GM23338 (cell line): Measurements from ENCODE around the gene PRKAR1B. TPM values are rescaled to one million over a fixed set of nuclear protein-coding genes. Genes with fewer than 3 reads are reported as not detected.

ENCODE experiments used
- ATAC-seq: fragments of 200-7000 bp; cut with Tn5 transposase; 3 replicates; pipeline ENCODE4 v1.9.1; 2020
- DNase-seq: peaks from one replicate; pipeline ENCODE4 v3.0.0-alpha.2; 2015; ENCODE audit warnings: low spot score
- H2AFZ ChIP-seq: fragments of 200-600 bp; sonication (generic); 2 replicates; pipeline ENCODE4 v1.8.0; 2016; ENCODE audit warnings: antibody characterized with exemption, mild to moderate bottlenecking, moderate library complexity
- H3F3A ChIP-seq: fragments of 200-600 bp; sonication (generic); replicated peaks from 2 replicates; pipeline ENCODE4 v1.8.0; 2017; ENCODE audit warnings: antibody characterized with exemption, mixed run types, low read depth
- H3K27ac ChIP-seq: fragments of 200-600 bp; sonication (generic); 2 replicates; pipeline ENCODE4 v1.6.1; 2016; ENCODE audit warnings: low read depth
- H3K27me3 ChIP-seq: fragments of 200-600 bp; sonication (generic); 2 replicates; pipeline ENCODE4 v1.8.0; 2016; ENCODE audit warnings: mild to moderate bottlenecking, mixed run types, moderate library complexity; ENCODE audit not compliant: insufficient read depth
- H3K36me3 ChIP-seq: fragments of 200-600 bp; sonication (generic); 2 replicates; pipeline ENCODE4 v1.8.0; 2016; ENCODE audit warnings: mild to moderate bottlenecking; ENCODE audit not compliant: insufficient read depth
- H3K4me1 ChIP-seq: fragments of 200-600 bp; sonication (generic); 2 replicates; pipeline ENCODE4 v1.8.0; 2016; ENCODE audit warnings: mild to moderate bottlenecking, moderate library complexity; ENCODE audit not compliant: insufficient read depth
- H3K4me2 ChIP-seq: fragments of 200-600 bp; sonication (generic); 2 replicates; pipeline ENCODE4 v1.7.1; 2017; ENCODE audit warnings: mixed run types
- H3K4me3 ChIP-seq: fragments of 200-600 bp; sonication (generic); 2 replicates; pipeline ENCODE4 v1.6.1; 2016; ENCODE audit warnings: mixed run types
- H3K79me2 ChIP-seq: fragments of 200-600 bp; sonication (generic); replicated peaks from 2 replicates; pipeline ENCODE4 v1.8.0; 2017; ENCODE audit warnings: mild to moderate bottlenecking; ENCODE audit not compliant: insufficient read depth
- H3K9me2 ChIP-seq: fragments of 200-600 bp; sonication (generic); 2 replicates; pipeline ENCODE4 v1.8.0; 2017; ENCODE audit not compliant: insufficient read depth
- H4K20me1 ChIP-seq: fragments of 200-600 bp; sonication (generic); replicated peaks from 2 replicates; pipeline ENCODE4 v1.8.0; 2017; ENCODE audit warnings: mild to moderate bottlenecking; ENCODE audit not compliant: insufficient read depth
- H3K27ac Mint-ChIP-seq: 2 replicates; pipeline ENCODE4 v1.8.0; 2020; ENCODE audit warnings: inconsistent platforms, mild to moderate bottlenecking, moderate library complexity, mixed read lengths
- H3K27me3 Mint-ChIP-seq: 3 replicates; pipeline ENCODE4 v1.8.0; 2022; ENCODE audit warnings: low read depth, mild to moderate bottlenecking, moderate library complexity, mixed read lengths, inconsistent platforms; ENCODE audit not compliant: insufficient read depth, poor library complexity
- H3K36me3 Mint-ChIP-seq: 3 replicates; pipeline ENCODE4 v1.8.0; 2021; ENCODE audit warnings: low read depth, mild to moderate bottlenecking, inconsistent platforms, moderate library complexity, mixed read lengths
- H3K4me1 Mint-ChIP-seq: 3 replicates; pipeline ENCODE4 v1.8.0; 2020; ENCODE audit warnings: mild to moderate bottlenecking, inconsistent platforms, mixed read lengths
- H3K4me3 Mint-ChIP-seq: 3 replicates; pipeline ENCODE4 v1.8.0; 2021; ENCODE audit warnings: moderate library complexity, mild to moderate bottlenecking, inconsistent platforms, mixed read lengths
- H3K9me3 Mint-ChIP-seq: 3 replicates; pipeline ENCODE4 v1.8.0; 2020; ENCODE audit warnings: moderate library complexity, mild to moderate bottlenecking, inconsistent platforms, mixed read lengths
- CREB1 ChIP-seq: fragments of 250-450 bp; sonication (Bioruptor Pico); IDR thresholded peaks from 2 replicates; pipeline ENCODE4 v1.5.0; 2020; ENCODE audit warnings: low read depth, mild to moderate bottlenecking, moderate library complexity
- CTCF ChIP-seq, 2 experiments: fragments of 200-600 bp in 1 of 2; sonication (generic) in 1 of 2; conservative IDR thresholded peaks; 2 replicates each; pipeline versions ENCODE4 v1.5.1 to v1.6.1; 2016 to 2017; ENCODE audit warnings: antibody characterized with exemption in 2 of 2, low read depth in 2 of 2, mild to moderate bottlenecking in 2 of 2, moderate library complexity in 1 of 2
- EZH2 ChIP-seq: fragments of 200-600 bp; sonication (generic); IDR thresholded peaks from one replicate; pipeline ENCODE4 v1.8.0; 2017; ENCODE audit warnings: antibody characterized with exemption, mild to moderate bottlenecking, low read depth; ENCODE audit not compliant: unreplicated experiment
- EZH2phosphoT487 ChIP-seq: fragments of 200-600 bp; sonication (generic); IDR thresholded peaks from one replicate; pipeline ENCODE4 v1.8.1; 2018; ENCODE audit warnings: antibody characterized with exemption; ENCODE audit not compliant: unreplicated experiment
- JUNB ChIP-seq: IDR thresholded peaks from one replicate; pipeline ENCODE4 v1.6.1; 2016; ENCODE audit warnings: antibody characterized with exemption; ENCODE audit not compliant: unreplicated experiment
- NANOG ChIP-seq: IDR thresholded peaks from 2 replicates; pipeline ENCODE4 v1.6.1; 2016; ENCODE audit warnings: antibody characterized with exemption, borderline replicate concordance
- POLR2AphosphoS5 ChIP-seq: IDR thresholded peaks from 2 replicates; pipeline ENCODE4 v1.6.1; 2016; ENCODE audit warnings: antibody characterized with exemption, low read depth
- REST ChIP-seq: IDR thresholded peaks from one replicate; pipeline ENCODE4 v1.6.1; 2018; ENCODE audit warnings: antibody characterized with exemption; ENCODE audit not compliant: unreplicated experiment
- STAT1 ChIP-seq: IDR thresholded peaks from one replicate; pipeline ENCODE4 v1.6.1; 2016; ENCODE audit warnings: antibody characterized with exemption; ENCODE audit not compliant: unreplicated experiment
- ZNF114 ChIP-seq: fragments of 250-450 bp; sonication (Bioruptor Pico); IDR thresholded peaks from 2 replicates; pipeline ENCODE4 v1.5.0; 2020; ENCODE audit warnings: mild to moderate bottlenecking, moderate library complexity
- ZNF462 ChIP-seq: fragments of 250-450 bp; sonication (Bioruptor Pico); IDR thresholded peaks from 2 replicates; pipeline ENCODE4 v1.5.0; 2020; ENCODE audit warnings: mild to moderate bottlenecking, moderate library complexity
- polyA plus RNA-seq: library from polyadenylated mRNA; unstranded; fragments of >200 nt; fragmentation: Nextera tagmentation; extraction: Ambion mirVana; gene quantifications from 2 replicates; pipeline ENCODE4 v1.2.1, GENCODE V29; 2016
- total RNA-seq: library from RNA; depleted of rRNA; stranded (reverse); fragments of >200 nt; shearing (Covaris generic); gene quantifications from 2 replicates; pipeline ENCODE4 v1.2.3, GENCODE V29; 2014

PRKAR1B gene
- total and polyA plus RNA-seq, 2 experiments from 2014 or later, result 35.7 to 36.7 TPM

- DNase-seq (no peak), ATAC-seq (no peak)
- H3K36me3 ChIP-seq, result 0 out of 2 replicates have a peak, but pooled peaks cover 8% of the 10 kb centered on the region
- no peak overlapping the region for H2AFZ ChIP-seq
- no peak for TF ChIP-seq ZNF114 (CRISPR knock-in tag)
- TF ChIP-seq EZH2, result no peak
- TF ChIP-seq JUNB, result no peak
- TF ChIP-seq REST, result no peak
- no peak for TF ChIP-seq POLR2AphosphoS5
- TF ChIP-seq NANOG, result no peak
- no peak for TF ChIP-seq CREB1 (CRISPR knock-in tag)
- no peak for TF ChIP-seq CTCF (conservative IDR thresholded peaks at IDR 0.05; ENCODE audit: low read depth in 2 of 2)
- no peak for TF ChIP-seq STAT1
- no peak for TF ChIP-seq EZH2phosphoT487
- TF ChIP-seq ZNF462, result no peak
- no peak overlapping the region for H3K4me2 ChIP-seq
- H3K27me3 Mint-ChIP-seq, result peaks cover 5% of the 10 kb centered on the region
- H3K9me3 Mint-ChIP-seq, result peaks cover 19% of the 10 kb centered on the region
- no peak overlapping the region for H3K4me3 ChIP-seq
- no peak overlapping the region for H3K27ac ChIP-seq
- H3K36me3 Mint-ChIP-seq, result peaks cover 49% of the 10 kb centered on the region
- H3K27ac Mint-ChIP-seq, result no peak overlapping the region
- peaks cover 2% of the 10 kb centered on the region; the same call in 1 of the 2 replicates for H4K20me1 ChIP-seq
- peaks cover 4% of the 10 kb centered on the region; the same call in 1 of the 3 replicates for H3K4me1 Mint-ChIP-seq
- peaks cover 10% of the 10 kb centered on the region; the same call in 1 of the 2 replicates for H3K79me2 ChIP-seq
- no peak overlapping the region for H3K4me3 Mint-ChIP-seq
- H3F3A ChIP-seq, result peaks cover 8% of the 10 kb centered on the region
- no peaks in the 10 kb centered on the region for H3K4me1 ChIP-seq
- H3K9me2 ChIP-seq, result 0 out of 2 replicates have a peak, but pooled peaks cover 2% of the 10 kb centered on the region
- no peaks in the 10 kb centered on the region for H3K27me3 ChIP-seq
Observed at GRCh38 chr7:670501-671390, 56.3 kb downstream of the PRKAR1B start.
